HepG2 (cell line): ENCODE measurements around the gene VPREB3. TPM values are rescaled to one million over a fixed set of nuclear protein-coding genes. Genes with fewer than 3 reads are reported as not detected.

ENCODE experiments used
- ATAC-seq: fragments of 200-7000 bp; cut with Tn5 transposase; 3 replicates; pipeline ENCODE4 v1.9.1; 2020; ENCODE audit warnings: mild to moderate bottlenecking, moderate library complexity
- BruUV-seq: library from RNA; stranded (reverse); fragments of 400-500 nt; replicated peaks from 2 replicates; lab custom pipeline; 2021; lab: Mats Ljungman, UMichigan
- CTCF ChIA-PET: fragments of 300-600 bp; formaldehyde crosslinking; extraction: SDS; loops from one replicate; lab custom pipeline; 2021; ENCODE audit warnings: low total read pairs, inconsistent platforms, low intra/inter-chr PET ratio; lab: Yijun Ruan, JAX
- POLR2A ChIA-PET: fragments of 350-600 bp; sonication (Branson Sonifier 250); formaldehyde crosslinking; loops from one replicate; lab custom pipeline; 2020; ENCODE audit warnings: antibody characterized with exemption, inconsistent platforms; lab: Yijun Ruan, JAX
- DNase-seq: peaks from one replicate; pipeline ENCODE4 v3.0.0-alpha.2; 2015; ENCODE audit warnings: low spot score
- FAIRE-seq: peaks from 3 replicates; lab custom pipeline; 2011; peaks lifted over from hg19 to GRCh38; lab: Jason Lieb, UNC
- H2AFZ ChIP-seq: one replicate; pipeline ENCODE4 v1.6.1; 2011; ENCODE audit warnings: low read length, inconsistent platforms
- H3K27ac ChIP-seq: fragments of 300-600 bp; 3 replicates; pipeline ENCODE4 v1.8.0; 2011; ENCODE audit warnings: mixed run types, mild to moderate bottlenecking, mixed read lengths, low read length, inconsistent platforms; ENCODE audit not compliant: insufficient read depth; ENCODE audit errors: extremely low read length
- H3K27me3 ChIP-seq, 2 experiments: fragments of 200-600 bp in 1 of 2; 2 replicates in 1 of 2; 3 replicates in 1 of 2; pipeline versions ENCODE4 v1.6.0 to v1.8.0; 2011; ENCODE audit warnings: low read length in 2 of 2, mild to moderate bottlenecking in 2 of 2, moderate library complexity in 2 of 2, inconsistent platforms in 1 of 2; ENCODE audit not compliant: insufficient read depth in 2 of 2, control insufficient read depth in 1 of 2
- H3K36me3 ChIP-seq, 2 experiments: fragments of 200-600 bp in 1 of 2; replicated peaks in 1 of 2; 2 replicates in 1 of 2; 3 replicates in 1 of 2; pipeline versions ENCODE4 v1.5.1 to v1.8.0; 2011; ENCODE audit warnings: low read length in 2 of 2, inconsistent platforms in 1 of 2; ENCODE audit not compliant: insufficient read depth in 2 of 2, control insufficient read depth in 1 of 2
- H3K4me1 ChIP-seq: 2 replicates; pipeline ENCODE4 v1.5.1; 2012; ENCODE audit warnings: low read length, inconsistent platforms; ENCODE audit not compliant: insufficient read depth
- H3K4me2 ChIP-seq: 2 replicates; pipeline ENCODE4 v1.6.0; 2011; ENCODE audit warnings: low read depth, low read length, inconsistent platforms
- H3K4me3 ChIP-seq, 3 experiments: fragments of 200-600 bp in 1 of 3; sonication (generic), shearing (Covaris generic) in 1 of 3; replicated peaks in 1 of 3; 2 replicates each; pipeline ENCODE4 v1.5.1; 2011 to 2016; ENCODE audit warnings: low read length in 3 of 3, inconsistent platforms in 2 of 3, low read depth in 2 of 3, mild to moderate bottlenecking in 2 of 3, control low read depth in 1 of 3, mixed read lengths in 1 of 3; ENCODE audit not compliant: insufficient read depth in 1 of 3
- H3K79me2 ChIP-seq: one replicate; pipeline ENCODE4 v1.6.1; 2011; ENCODE audit warnings: low read length, inconsistent platforms; ENCODE audit not compliant: insufficient read depth
- H3K9ac ChIP-seq: 2 replicates; pipeline ENCODE4 v1.6.0; 2011; ENCODE audit warnings: mild to moderate bottlenecking, low read depth, low read length, inconsistent platforms; ENCODE audit not compliant: insufficient read depth
- H3K9me3 ChIP-seq: 2 replicates; pipeline ENCODE4 v1.5.1; 2012; ENCODE audit warnings: mild to moderate bottlenecking, low read length
- H4K20me1 ChIP-seq: 2 replicates; pipeline ENCODE4 v1.6.0; 2011; ENCODE audit warnings: inconsistent platforms, mild to moderate bottlenecking, low read length, moderate library complexity; ENCODE audit not compliant: insufficient read depth
- CREM ChIP-seq, 2 experiments: sonication (generic) in 1 of 2; formaldehyde crosslinking in 1 of 2; IDR thresholded peaks; 2 replicates each; pipeline versions ENCODE4 v1.4.0 to v1.6.1; 2016 to 2020; ENCODE audit warnings: antibody characterized with exemption in 1 of 2, mild to moderate bottlenecking in 1 of 2, missing genetic modification reagents in 1 of 2
- GLI4 ChIP-seq: sonication (generic); formaldehyde crosslinking; IDR thresholded peaks from 2 replicates; pipeline ENCODE4 v1.5.1; 2020; ENCODE audit warnings: missing genetic modification reagents, mild to moderate bottlenecking, moderate library complexity, borderline replicate concordance
- LCORL ChIP-seq, 2 experiments: fragments of 450-650 bp in 1 of 2; sonication (generic) in 1 of 2; formaldehyde crosslinking in 1 of 2; IDR thresholded peaks; 2 replicates each; pipeline versions ENCODE4 v1.5.0 to v1.6.1; 2017 to 2020; ENCODE audit warnings: antibody characterized with exemption in 1 of 2, missing genetic modification reagents in 1 of 2
- NFE2 ChIP-seq: sonication (generic); formaldehyde crosslinking; IDR thresholded peaks from 2 replicates; pipeline ENCODE4 v1.4.0; 2020; ENCODE audit warnings: missing genetic modification reagents
- NKX3-1 ChIP-seq: sonication (generic); formaldehyde crosslinking; IDR thresholded peaks from 2 replicates; pipeline ENCODE4 v1.5.0; 2020; ENCODE audit warnings: missing genetic modification reagents
- PAF1 ChIP-seq: IDR thresholded peaks from 2 replicates; pipeline ENCODE4 v1.6.1; 2016; ENCODE audit warnings: missing genetic modification reagents, missing compliant biosample characterization
- PRPF4 ChIP-seq: fragments of 200-400 bp; formaldehyde crosslinking; IDR thresholded peaks from 2 replicates; pipeline ENCODE4 v1.6.1; 2016; ENCODE audit warnings: low read length, low read depth; ENCODE audit not compliant: poor library complexity, severe bottlenecking
- ZNF256 ChIP-seq: sonication (generic); formaldehyde crosslinking; conservative IDR thresholded peaks from 2 replicates; pipeline ENCODE4 v1.4.0; 2020; ENCODE audit warnings: missing genetic modification reagents
- WGBS: methylation state at CpG from one replicate; pipeline ENCODE4 v1.1.6; 2017; ENCODE audit warnings: low lambda C conversion rate; 5-methylcytosine and 5-hydroxymethylcytosine counted together
- in situ Hi-C: cut with HindIII; loops from 2 replicates; pipeline ENCODE4 v1.10.0; 2017; ENCODE audit warnings: low pct_unique_long_range_greater_than_20kb; ENCODE audit not compliant: extremely low pct_ligation_motif_present
- intact Hi-C: fragments of 100-400 bp; cut with micrococcal nuclease; formaldehyde crosslinking; loops from one replicate; pipeline ENCODE4 v1.10.0; 2022; ENCODE audit not compliant: unreplicated experiment
- polyA plus RNA-seq, 8 experiments: library from polyadenylated mRNA; depleted of rRNA in 3 of 8; stranded (reverse) in 7 of 8; unstranded in 1 of 8; fragments of >200 nt; fragmentation: Illumina TruSeq in 4 of 8; extraction: Trizol in 4 of 8; gene quantifications; 2 replicates each; pipeline versions ENCODE4 v1.2.1 to v1.2.3, GENCODE V29; 2011 to 2016; ENCODE audit warnings: low read depth in 4 of 8, missing spikeins in 1 of 8, mixed read lengths in 1 of 8; ENCODE audit not compliant: insufficient read depth in 1 of 8
- total RNA-seq, 5 experiments: library from RNA; depleted of rRNA; stranded (reverse); fragments of >200 nt; fragmentation: Illumina TruSeq; extraction: Trizol; gene quantifications; 2 replicates each; pipeline ENCODE4 v1.2.3, GENCODE V29; 2016; ENCODE audit warnings: low read depth in 1 of 5
- TF ChIP-seq, protein P1 (sequence below): sonication (generic); formaldehyde crosslinking; IDR thresholded peaks from 2 replicates; pipeline ENCODE4 v1.8.0; 2023; ENCODE audit warnings: mild to moderate bottlenecking, missing genetic modification reagents
- TF ChIP-seq, protein P2 (sequence below): sonication (generic); formaldehyde crosslinking; IDR thresholded peaks from 2 replicates; pipeline ENCODE4 v1.5.1; 2020; ENCODE audit warnings: missing genetic modification reagents, mild to moderate bottlenecking, borderline replicate concordance
- TF ChIP-seq, protein P3 (sequence below): sonication (generic); formaldehyde crosslinking; IDR thresholded peaks from 2 replicates; pipeline ENCODE4 v1.9.0; 2022; ENCODE audit warnings: missing genetic modification reagents, mild to moderate bottlenecking, borderline replicate concordance
- TF ChIP-seq, protein P4 (sequence below): fragments of 450-650 bp; IDR thresholded peaks from 2 replicates; pipeline ENCODE4 v1.6.1; 2016
- TF ChIP-seq, protein P5 (sequence below): sonication (generic); formaldehyde crosslinking; IDR thresholded peaks from 2 replicates; pipeline ENCODE4 v1.5.1; 2020; ENCODE audit warnings: mild to moderate bottlenecking, missing genetic modification reagents

VPREB3 gene
- total and polyA plus RNA-seq, 2 of the 13 experiments (the other 11 are each of a cell fraction or from before 2014, with no cell fraction given) = 0.22 TPM; not detected in 1

DNA sequence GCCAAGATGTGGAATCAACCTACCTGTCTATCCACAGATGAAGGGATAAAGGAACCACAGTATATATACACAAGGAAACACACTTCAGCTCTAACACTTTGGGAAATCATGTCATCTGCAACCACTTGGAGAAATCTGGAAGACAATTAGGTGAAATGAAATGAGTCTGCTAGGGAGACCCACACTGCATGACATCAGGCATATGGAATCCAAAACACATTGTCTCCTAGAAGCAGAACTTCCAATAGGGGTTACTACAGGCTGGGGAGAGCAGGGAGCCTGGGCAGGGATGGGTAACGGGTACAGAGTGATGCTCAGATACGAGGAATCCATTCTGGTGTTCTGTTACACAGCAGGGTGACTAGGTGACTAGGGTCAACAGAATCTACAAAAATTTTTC lies 45.1 kb downstream of the VPREB3 start (continued):
- TF ChIP-seq, protein P1, sequence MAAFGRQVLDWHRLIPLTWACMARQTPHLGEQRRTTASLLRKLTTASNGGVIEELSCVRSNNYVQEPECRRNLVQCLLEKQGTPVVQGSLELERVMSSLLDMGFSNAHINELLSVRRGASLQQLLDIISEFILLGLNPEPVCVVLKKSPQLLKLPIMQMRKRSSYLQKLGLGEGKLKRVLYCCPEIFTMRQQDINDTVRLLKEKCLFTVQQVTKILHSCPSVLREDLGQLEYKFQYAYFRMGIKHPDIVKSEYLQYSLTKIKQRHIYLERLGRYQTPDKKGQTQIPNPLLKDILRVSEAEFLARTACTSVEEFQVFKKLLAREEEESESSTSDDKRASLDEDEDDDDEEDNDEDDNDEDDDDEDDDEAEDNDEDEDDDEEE (CRISPR knock-in tag) = no peak
- TF ChIP-seq GLI4 = no peak

DNA sequence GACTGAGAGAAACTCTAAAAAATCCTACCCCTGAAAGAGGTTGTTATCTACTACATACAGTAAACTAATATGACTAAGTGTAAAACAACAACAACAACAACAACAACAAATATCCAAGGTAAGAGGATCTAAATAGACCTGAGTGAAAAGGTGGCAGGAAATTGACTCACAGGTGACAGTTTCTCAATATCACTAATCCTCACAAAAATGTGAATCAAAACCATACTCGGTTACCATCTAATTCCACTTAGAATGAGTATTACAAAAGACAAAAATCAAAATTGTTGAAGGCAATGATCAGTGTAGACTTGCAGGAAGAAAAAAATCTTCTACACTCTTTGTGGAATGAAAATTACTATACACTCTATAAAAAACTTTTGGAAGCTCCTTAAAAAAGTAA lies 46.0 kb downstream of the VPREB3 start:
- CTCF ChIA-PET = no interaction called here
- no TSS peak for BruUV-seq
- intact Hi-C loops = no loop called here
- TF ChIP-seq ZNF256 (CRISPR knock-in tag) (no peak), LCORL (IDR thresholded peaks at IDR 0.05) (no peak), LCORL (CRISPR knock-in tag; IDR thresholded peaks at IDR 0.05) (no peak), PAF1 (no peak), NFE2 (CRISPR knock-in tag) (no peak), NKX3-1 (no peak), CREM (IDR thresholded peaks at IDR 0.05) (no peak), CREM (CRISPR knock-in tag; IDR thresholded peaks at IDR 0.05) (no peak), PRPF4 (no peak)
- TF ChIP-seq, protein P2, sequence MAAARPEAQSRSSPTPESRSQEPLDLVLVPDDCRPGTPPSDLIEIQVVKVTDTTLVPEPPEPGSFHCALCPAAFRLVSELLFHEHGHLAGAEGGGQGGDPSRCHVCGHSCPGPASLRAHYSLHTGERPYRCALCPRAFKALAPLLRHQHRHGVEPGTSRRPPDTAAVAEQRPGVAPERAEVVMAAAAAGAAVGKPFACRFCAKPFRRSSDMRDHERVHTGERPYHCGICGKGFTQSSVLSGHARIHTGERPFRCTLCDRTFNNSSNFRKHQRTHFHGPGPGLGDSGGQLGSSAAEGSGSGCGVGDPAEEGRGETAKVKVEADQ (CRISPR knock-in tag) = no peak
- TF ChIP-seq, protein P3, sequence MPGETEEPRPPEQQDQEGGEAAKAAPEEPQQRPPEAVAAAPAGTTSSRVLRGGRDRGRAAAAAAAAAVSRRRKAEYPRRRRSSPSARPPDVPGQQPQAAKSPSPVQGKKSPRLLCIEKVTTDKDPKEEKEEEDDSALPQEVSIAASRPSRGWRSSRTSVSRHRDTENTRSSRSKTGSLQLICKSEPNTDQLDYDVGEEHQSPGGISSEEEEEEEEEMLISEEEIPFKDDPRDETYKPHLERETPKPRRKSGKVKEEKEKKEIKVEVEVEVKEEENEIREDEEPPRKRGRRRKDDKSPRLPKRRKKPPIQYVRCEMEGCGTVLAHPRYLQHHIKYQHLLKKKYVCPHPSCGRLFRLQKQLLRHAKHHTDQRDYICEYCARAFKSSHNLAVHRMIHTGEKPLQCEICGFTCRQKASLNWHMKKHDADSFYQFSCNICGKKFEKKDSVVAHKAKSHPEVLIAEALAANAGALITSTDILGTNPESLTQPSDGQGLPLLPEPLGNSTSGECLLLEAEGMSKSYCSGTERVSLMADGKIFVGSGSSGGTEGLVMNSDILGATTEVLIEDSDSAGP (CRISPR knock-in tag) = no peak
- TF ChIP-seq, protein P4, sequence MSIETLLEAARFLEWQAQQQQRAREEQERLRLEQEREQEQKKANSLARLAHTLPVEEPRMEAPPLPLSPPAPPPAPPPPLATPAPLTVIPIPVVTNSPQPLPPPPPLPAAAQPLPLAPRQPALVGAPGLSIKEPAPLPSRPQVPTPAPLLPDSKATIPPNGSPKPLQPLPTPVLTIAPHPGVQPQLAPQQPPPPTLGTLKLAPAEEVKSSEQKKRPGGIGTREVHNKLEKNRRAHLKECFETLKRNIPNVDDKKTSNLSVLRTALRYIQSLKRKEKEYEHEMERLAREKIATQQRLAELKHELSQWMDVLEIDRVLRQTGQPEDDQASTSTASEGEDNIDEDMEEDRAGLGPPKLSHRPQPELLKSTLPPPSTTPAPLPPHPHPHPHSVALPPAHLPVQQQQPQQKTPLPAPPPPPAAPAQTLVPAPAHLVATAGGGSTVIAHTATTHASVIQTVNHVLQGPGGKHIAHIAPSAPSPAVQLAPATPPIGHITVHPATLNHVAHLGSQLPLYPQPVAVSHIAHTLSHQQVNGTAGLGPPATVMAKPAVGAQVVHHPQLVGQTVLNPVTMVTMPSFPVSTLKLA = no peak
- TF ChIP-seq, protein P5, sequence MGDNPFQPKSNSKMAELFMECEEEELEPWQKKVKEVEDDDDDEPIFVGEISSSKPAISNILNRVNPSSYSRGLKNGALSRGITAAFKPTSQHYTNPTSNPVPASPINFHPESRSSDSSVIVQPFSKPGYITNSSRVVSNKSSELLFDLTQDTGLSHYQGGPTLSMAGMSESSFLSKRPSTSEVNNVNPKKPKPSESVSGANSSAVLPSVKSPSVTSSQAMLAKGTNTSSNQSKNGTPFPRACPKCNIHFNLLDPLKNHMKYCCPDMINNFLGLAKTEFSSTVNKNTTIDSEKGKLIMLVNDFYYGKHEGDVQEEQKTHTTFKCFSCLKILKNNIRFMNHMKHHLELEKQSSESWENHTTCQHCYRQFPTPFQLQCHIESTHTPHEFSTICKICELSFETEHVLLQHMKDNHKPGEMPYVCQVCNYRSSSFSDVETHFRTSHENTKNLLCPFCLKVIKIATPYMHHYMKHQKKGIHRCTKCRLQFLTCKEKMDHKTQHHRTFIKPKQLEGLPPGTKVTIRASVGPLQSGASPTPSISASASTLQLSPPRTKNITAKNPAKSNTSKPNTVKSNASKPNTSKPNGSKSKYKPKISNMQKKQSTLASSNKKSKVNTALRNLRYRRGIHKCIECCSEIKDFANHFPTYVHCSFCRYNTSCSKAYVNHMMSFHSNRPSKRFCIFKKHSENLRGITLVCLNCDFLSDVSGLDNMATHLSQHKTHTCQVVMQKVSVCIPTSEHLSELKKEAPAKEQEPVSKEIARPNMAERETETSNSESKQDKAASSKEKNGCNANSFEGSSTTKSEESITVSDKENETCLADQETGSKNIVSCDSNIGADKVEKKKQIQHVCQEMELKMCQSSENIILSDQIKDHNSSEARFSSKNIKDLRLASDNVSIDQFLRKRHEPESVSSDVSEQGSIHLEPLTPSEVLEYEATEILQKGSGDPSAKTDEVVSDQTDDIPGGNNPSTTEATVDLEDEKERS (CRISPR knock-in tag) = no peak

More for the DNA sequence above, 46.0 kb downstream of the VPREB3 start:
- Histone ChIP-seq H3K79me2 (peaks cover 2% of the 10 kb centered on the region), H3K4me3 (no peak overlapping the region), H3K27me3 (no peaks in the 10 kb centered on the region), H4K20me1 (no peaks in the 10 kb centered on the region), H3K9me3 (no peaks in the 10 kb centered on the region), H3K9ac (no peak overlapping the region), H3K36me3 (peaks cover 22 to 80% of the 10 kb centered on the region in 2 experiments), H3K4me2 (no peak overlapping the region), H3K27ac (no peak overlapping the region), H2AFZ (no peak overlapping the region), H3K4me1 (no peaks in the 10 kb centered on the region)
- no peak for FAIRE-seq
- no peak for DNase-seq
- POLR2A ChIA-PET = no interaction called here
- no peak for ATAC-seq
- 95% methylated on average over 1 of the region's 1 CpG for WGBS
- in situ Hi-C loops = no loop called here
